HL-60 (cell line): ENCODE results near the gene C15orf40.
"Not testable (repeated sequence)": the region's sequence is repeated elsewhere in the genome, so short reads cannot be mapped to it uniquely, and the experiment has no call there.

Source experiments
- GABPA ChIP-seq: IDR thresholded peaks from 2 replicates; pipeline ENCODE4 v1.6.1; 2012; ENCODE audit warnings: low read depth
- POLR2AphosphoS5 ChIP-seq: IDR thresholded peaks from 2 replicates; pipeline ENCODE4 v1.6.1; 2012; ENCODE audit warnings: low read depth
- SPI1 ChIP-seq: IDR thresholded peaks from 2 replicates; pipeline ENCODE4 v1.6.1; 2012; ENCODE audit warnings: low read depth, mild to moderate bottlenecking, borderline replicate concordance
- TF ChIP-seq, protein P1 (sequence below): IDR thresholded peaks from one replicate; pipeline ENCODE4 v1.5.1; 2011; ENCODE audit warnings: low read length, control low read depth, inconsistent platforms; ENCODE audit not compliant: insufficient read depth
- TF ChIP-seq, protein P2 (sequence below): IDR thresholded peaks from 2 replicates; pipeline ENCODE4 v1.6.1; 2012; ENCODE audit warnings: low read depth; ENCODE audit not compliant: insufficient replicate concordance

DNA sequence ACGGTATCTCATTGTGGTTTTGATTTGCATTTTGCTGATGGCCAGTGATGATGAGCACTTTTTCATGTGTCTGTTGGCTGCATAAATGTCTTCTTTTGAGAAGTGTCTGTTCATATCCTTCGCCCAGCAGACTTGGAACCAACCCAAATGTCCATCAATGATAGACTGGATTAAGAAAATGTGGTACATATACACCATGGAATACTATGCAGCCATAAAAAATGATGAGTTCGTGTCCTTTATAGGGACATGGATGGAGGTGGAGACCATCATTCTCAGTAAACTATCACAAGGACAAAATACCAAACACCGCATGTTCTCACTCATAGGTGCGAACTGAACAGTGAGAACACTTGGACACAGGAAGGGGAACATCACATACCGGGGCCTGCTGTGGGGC, 19.8 kb upstream of the C15orf40 start:
- TF ChIP-seq, protein P1, sequence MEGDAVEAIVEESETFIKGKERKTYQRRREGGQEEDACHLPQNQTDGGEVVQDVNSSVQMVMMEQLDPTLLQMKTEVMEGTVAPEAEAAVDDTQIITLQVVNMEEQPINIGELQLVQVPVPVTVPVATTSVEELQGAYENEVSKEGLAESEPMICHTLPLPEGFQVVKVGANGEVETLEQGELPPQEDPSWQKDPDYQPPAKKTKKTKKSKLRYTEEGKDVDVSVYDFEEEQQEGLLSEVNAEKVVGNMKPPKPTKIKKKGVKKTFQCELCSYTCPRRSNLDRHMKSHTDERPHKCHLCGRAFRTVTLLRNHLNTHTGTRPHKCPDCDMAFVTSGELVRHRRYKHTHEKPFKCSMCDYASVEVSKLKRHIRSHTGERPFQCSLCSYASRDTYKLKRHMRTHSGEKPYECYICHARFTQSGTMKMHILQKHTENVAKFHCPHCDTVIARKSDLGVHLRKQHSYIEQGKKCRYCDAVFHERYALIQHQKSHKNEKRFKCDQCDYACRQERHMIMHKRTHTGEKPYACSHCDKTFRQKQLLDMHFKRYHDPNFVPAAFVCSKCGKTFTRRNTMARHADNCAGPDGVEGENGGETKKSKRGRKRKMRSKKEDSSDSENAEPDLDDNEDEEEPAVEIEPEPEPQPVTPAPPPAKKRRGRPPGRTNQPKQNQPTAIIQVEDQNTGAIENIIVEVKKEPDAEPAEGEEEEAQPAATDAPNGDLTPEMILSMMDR, result not testable (repeated sequence)
- TF ChIP-seq POLR2AphosphoS5, GABPA, SPI1: not testable (repeated sequence)
- TF ChIP-seq, protein P2, sequence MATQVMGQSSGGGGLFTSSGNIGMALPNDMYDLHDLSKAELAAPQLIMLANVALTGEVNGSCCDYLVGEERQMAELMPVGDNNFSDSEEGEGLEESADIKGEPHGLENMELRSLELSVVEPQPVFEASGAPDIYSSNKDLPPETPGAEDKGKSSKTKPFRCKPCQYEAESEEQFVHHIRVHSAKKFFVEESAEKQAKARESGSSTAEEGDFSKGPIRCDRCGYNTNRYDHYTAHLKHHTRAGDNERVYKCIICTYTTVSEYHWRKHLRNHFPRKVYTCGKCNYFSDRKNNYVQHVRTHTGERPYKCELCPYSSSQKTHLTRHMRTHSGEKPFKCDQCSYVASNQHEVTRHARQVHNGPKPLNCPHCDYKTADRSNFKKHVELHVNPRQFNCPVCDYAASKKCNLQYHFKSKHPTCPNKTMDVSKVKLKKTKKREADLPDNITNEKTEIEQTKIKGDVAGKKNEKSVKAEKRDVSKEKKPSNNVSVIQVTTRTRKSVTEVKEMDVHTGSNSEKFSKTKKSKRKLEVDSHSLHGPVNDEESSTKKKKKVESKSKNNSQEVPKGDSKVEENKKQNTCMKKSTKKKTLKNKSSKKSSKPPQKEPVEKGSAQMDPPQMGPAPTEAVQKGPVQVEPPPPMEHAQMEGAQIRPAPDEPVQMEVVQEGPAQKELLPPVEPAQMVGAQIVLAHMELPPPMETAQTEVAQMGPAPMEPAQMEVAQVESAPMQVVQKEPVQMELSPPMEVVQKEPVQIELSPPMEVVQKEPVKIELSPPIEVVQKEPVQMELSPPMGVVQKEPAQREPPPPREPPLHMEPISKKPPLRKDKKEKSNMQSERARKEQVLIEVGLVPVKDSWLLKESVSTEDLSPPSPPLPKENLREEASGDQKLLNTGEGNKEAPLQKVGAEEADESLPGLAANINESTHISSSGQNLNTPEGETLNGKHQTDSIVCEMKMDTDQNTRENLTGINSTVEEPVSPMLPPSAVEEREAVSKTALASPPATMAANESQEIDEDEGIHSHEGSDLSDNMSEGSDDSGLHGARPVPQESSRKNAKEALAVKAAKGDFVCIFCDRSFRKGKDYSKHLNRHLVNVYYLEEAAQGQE, result not testable (repeated sequence)
